Measurements from ENCODE around the gene SH3PXD2A. TPM values are rescaled to one million over a fixed set of nuclear protein-coding genes. Genes with fewer than 3 reads are reported as not detected.

Gene SH3PXD2A
- total and polyA plus RNA-seq, 2 experiments from 2014 or later: 1.8 to 5.0 TPM

DNA sequence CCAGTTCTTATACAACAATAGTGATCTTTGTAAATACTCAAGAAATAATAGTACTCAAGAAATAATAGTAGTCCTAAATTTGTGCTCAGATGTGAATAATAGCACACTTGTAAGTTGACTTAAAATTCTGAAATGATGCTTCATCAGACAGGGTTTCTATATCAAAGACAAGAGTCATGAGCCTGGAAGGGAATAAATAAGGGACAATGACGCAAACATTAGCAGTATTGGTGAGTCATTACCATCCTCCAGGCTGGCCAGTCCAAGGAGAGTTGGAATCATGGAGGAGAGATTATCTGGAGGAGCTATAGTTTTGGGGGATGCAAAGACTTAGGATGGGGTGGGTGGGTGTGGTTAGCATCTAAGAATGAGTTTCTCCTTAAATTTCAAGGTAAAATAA, 6.1 kb upstream of the SH3PXD2A start (continued):
- TF ChIP-seq ZNF462 (CRISPR knock-in tag; IDR thresholded peaks at IDR 0.05) (no peak), EZH2phosphoT487 (IDR thresholded peaks at IDR 0.05; ENCODE audit: unreplicated experiment) (no peak), NANOG (IDR thresholded peaks at IDR 0.05; ENCODE audit: borderline replicate concordance) (no peak)

DNA sequence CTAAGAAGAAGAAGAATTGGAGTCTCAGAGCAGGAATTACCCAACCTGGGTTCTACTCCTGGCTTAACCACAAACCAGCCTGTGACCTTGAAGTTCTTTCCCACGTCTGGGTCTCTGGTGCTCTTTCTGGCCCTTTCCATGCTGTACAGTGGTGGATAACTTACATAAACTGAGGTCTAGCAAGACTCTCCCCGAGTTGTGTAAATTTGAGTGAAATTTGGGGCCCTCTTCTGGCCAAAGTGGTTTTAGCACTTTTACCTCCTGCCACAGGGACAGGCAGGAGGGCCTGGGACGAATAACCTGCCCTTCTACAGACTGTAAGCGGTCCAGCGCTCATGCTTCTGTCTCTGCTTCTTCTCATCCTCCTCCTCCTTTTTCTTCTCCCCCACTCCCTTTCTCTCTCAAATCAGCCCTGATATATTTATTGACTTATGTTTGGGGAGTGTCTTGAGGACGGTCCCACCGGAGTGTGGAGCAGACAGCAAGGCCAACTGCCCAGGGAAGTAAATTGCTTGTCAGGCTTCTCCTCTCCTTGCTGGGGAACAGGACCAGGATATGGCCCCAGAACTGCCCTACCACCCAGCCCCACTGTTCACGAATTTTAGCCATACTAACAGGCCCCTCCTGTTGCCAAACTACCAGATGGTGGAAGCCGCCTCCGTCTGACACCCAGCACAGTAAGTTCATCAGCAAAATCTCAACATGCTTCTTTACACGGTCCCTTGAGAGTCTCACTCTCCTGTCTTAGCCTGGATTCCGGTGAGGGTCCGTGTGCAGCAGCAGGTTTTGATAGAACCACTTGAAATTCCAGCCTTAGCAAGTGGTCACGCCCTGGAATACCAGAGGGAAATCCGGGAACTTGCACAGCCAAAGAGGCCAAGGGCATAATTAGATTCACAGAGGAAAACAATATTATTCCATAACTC, 4.0 kb upstream of the SH3PXD2A start:
- no peak overlapping the region for H3K4me3 ChIP-seq
- peak overlapping the region; percentile 90; the same call in 1 of the 2 replicates for H2AFZ ChIP-seq
- H4K20me1 ChIP-seq (replicated peaks; ENCODE audit: insufficient read depth): no peaks in the 10 kb centered on the region
- H3K27ac ChIP-seq (ENCODE audit: low read depth): no peak overlapping the region
- Mint-ChIP-seq H3K4me1 (peaks cover 10% of the 10 kb centered on the region), H3K27ac (no peak overlapping the region), H3K4me3 (no peak overlapping the region), H3K27me3 (ENCODE audit: insufficient read depth, low read depth, poor library complexity) (peaks cover 17% of the 10 kb centered on the region), H3K36me3 (ENCODE audit: low read depth) (peaks cover 4% of the 10 kb centered on the region), H3K9me3 (peaks cover 6% of the 10 kb centered on the region)
- H3K79me2 ChIP-seq (replicated peaks; ENCODE audit: insufficient read depth): no peaks in the 10 kb centered on the region
- ATAC-seq (peak; percentile 71), DNase-seq (ENCODE audit: low spot score) (peak; percentile 79)
- H3K4me2 ChIP-seq: no peak overlapping the region
- H3K4me1 ChIP-seq (ENCODE audit: insufficient read depth): peaks cover 5% of the 10 kb centered on the region
- H3F3A ChIP-seq (replicated peaks; ENCODE audit: low read depth): no peaks in the 10 kb centered on the region
- TF ChIP-seq CTCF (conservative IDR thresholded peaks at IDR 0.05; ENCODE audit: low read depth in 2 of 2) (peak; percentile 76), JUNB (IDR thresholded peaks at IDR 0.05; ENCODE audit: unreplicated experiment) (no peak)
- H3K36me3 ChIP-seq (ENCODE audit: insufficient read depth): no peaks in the 10 kb centered on the region
- H3K9me2 ChIP-seq (ENCODE audit: insufficient read depth): no peaks in the 10 kb centered on the region
- peaks cover 29% of the 10 kb centered on the region for H3K27me3 ChIP-seq (ENCODE audit: insufficient read depth)
